Measurements from ENCODE around the gene MTA1. TPM values are rescaled to one million over a fixed set of nuclear protein-coding genes. Genes with fewer than 3 reads are reported as not detected.

Gene MTA1
- total RNA-seq, 1 donor from 2014 or later, result 111 TPM

- DNase-seq (ENCODE audit: low spot score), result no peak
Measured at GRCh38 chr14:105410642-105411016, 9.0 kb upstream of the MTA1 start.

DNA sequence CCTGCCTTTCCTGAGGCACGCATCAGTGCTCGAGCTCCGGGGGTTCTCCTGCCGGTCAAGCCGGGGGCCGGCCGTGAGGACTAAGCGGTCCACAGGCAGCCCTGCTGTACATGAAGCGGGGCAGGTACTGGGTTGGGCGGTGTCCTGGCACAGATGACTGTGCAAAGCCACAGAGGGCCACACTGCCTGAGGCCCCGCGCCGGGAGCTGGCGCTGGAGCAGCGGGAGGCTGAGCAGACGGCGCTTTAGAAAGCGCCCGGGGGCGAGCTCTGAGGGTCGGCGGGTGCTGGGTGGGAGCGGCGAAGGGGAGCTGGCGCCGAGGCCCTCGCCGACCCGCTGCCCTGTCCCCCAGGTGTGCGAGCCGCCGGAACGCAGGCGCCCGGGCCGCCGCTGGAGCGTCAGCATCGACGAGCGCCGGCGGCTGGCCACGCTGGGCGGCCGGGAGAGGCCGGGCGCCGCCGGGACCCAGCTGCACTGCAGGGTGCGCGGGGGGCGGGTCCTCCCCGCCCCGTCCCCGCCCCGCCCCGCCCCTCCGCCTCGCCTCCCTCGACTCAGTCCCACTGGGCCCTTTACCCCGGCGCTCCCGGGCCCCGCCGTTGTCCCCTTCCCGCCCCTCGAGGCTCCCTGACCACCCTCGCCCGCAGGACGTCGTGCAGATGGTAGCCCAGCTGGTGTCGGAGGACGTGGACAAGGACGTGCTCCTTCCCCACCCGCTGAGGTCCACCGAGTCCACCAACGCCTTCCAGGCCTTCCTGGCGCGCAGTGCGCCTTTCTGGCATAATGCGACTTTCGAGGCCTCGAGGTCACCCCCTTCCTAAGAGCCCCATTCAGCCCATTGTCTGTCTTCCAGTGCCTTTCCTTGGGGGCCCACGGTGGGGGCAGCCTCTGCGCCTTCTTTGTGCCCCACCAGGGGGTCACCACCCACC is 8.3 kb upstream of the MTA1 start:
- no peak for DNase-seq (ENCODE audit: low spot score)

DNA sequence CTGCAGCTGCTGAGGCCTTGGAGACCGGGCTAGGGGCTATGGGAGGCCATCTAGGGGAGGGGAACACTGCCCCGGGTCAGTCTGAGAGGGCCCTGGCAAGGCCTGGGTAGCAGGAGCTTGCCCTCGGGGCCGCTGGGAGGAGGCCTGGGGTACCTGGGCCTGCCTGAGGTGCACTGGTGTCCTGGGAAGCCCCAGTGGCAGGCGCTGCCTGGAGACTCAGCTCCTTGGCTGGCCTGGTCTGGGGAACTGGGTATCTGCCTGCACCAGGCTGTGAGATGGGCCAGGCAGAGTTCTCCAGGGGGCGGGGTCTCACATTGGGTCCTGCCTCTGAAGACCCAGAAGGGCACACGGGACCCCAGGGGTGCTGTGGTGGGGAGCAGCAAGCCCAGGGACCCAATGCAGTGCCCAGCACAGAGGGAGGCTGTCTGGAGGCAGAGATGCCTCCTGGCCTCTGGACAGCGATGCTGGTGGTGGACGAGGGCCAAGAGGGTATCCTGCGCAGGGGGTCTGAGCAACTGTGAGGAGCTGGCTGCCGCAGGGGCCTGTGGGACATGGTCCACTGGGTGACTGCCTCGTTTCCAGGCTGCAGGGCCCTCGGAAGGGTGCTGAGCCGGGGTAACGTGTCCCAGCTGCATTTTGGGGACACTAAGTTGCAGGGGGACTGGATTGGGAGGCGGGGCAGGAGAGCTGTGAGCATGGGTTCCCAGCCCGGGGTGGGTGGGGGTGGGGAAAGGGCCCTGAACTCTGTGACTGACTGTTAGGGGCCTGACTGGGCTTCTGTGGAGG is 7.4 kb upstream of the MTA1 start:
- DNase-seq (ENCODE audit: low spot score), result no peak

DNA sequence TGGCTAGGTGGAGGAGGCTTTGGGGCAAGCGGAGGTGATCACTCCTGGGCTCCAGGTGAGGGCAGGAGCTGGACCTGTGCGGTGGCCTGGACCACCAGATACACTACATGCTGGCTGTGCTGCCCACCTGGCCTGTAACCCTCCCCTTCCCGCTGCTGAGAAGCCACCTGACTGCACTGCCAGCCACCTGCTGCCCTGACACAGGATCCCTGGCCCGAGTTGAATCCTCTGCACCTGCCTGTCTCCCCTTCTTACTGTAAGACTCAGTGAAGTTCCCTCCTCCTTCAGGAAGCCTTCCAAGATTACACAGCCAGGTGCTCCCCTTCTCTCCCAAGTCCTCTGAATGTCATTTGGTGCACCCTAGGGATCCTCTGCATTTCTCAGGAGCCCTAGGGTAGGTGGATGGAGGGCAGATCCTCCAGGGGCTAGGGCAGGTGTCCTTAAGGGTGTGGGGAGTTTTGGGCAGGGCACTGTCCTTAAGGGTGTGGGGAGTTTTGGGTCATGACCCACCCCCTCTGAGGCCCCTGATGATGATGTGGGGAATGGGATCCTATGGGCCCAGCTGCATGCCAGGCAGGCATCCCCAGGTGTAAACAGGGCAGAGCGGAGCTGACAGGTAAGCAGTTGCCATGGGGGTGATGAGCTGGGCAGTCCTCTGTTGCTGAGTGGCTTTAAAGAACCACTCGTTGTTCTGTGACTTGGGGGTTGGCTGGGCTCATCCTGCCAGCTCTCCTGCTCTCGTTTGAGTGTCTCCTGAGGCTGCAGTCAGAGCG is 6.7 kb upstream of the MTA1 start:
- no peak for DNase-seq (ENCODE audit: low spot score)

DNA sequence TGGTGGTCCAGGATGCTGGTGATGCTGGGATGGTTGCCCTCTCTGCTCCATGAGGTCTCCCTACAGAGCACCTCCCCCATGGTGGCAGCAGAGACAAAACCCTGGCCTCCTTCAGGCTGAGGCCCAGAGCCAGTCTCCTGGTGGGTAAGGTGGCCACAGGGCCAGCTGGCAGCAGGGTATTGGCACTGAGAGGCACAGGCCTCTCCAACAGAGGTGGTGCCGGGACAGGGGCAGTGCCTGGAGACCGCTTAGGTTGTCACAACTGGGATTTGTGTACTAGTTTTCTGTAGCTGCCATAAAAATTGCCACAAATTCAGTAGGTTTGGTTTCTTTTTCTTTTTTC is 6.1 kb upstream of the MTA1 start:
- no peak for DNase-seq (ENCODE audit: low spot score)

- peak; percentile 54 for DNase-seq (ENCODE audit: low spot score)
Measured at GRCh38 chr14:105414456-105415371, 4.9 kb upstream of the MTA1 start.

DNA sequence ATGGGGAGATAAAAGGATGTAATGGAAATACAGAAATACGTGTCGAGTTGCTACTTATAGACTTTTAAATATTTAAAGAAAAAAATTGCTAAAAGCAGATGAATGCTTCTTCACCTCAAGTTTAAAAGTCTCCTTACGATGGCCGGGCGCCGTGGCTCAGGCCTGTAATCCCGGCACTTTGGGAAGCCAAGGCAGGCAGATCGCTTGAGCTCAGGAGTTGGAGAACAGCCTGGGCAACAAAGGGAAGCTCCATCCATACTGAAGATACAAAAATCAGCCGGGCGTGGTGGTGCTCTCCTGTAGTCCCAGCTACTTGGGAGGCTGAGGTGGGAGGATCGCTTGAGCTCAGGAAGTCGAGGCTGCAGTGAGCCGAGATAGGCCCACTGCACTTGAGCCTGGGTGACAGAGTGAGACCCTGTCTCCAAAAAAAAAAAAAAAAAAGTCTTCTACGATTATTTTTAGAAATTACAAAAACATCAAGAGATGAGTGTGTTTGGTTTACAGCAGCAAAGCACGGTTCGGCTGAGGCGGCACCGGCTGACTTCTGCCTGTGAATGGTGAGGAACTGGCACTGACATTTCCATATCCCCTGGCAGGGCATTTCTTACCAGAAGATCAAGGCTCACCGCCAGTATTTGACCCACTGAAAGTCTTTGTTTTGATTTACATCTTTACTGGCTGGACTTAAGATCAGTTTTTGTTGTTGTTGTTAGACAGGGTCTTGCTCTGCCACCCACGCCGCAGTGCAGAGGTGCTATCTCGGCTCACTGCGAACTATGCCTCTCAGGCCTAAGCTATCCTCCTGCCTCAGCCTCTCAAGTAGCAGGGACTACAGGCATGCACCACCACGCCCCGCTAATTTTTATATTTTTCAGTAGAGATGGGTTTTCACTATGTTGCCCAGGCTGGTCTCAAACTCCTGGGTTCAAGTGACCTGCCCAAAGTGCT is 3.9 kb upstream of the MTA1 start:
- no peak for DNase-seq (ENCODE audit: low spot score)

- DNase-seq (ENCODE audit: low spot score), result no peak
Measured at GRCh38 chr14:105416671-105417070, 3.0 kb upstream of the MTA1 start.

DNA sequence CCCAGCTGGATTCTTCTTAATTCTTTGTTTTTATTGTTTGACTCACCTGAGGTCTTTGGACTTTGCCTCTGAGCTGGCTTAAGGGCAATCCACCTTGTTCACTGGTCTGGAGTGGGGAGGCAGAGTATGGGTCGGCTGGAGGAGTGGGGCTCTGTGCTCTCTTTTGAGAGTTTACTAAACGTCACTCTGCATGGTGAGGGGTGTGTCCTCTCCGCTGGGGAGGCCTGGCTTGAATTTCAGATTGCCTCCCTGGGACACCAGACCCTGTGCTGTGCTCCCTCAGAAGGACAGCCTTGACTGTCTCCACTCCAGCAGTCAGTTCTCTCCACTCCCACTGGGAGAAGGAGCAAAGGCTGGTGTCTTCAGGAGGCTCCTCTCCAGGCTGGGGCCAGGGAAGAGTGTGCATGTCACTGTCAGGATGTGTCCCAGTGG is 1.9 kb upstream of the MTA1 start:
- DNase-seq (ENCODE audit: low spot score), result no peak

GRCh38 chr14:105418269-105419194 is 1.1 kb upstream of the MTA1 start:
- no peak for DNase-seq (ENCODE audit: low spot score)

DNA sequence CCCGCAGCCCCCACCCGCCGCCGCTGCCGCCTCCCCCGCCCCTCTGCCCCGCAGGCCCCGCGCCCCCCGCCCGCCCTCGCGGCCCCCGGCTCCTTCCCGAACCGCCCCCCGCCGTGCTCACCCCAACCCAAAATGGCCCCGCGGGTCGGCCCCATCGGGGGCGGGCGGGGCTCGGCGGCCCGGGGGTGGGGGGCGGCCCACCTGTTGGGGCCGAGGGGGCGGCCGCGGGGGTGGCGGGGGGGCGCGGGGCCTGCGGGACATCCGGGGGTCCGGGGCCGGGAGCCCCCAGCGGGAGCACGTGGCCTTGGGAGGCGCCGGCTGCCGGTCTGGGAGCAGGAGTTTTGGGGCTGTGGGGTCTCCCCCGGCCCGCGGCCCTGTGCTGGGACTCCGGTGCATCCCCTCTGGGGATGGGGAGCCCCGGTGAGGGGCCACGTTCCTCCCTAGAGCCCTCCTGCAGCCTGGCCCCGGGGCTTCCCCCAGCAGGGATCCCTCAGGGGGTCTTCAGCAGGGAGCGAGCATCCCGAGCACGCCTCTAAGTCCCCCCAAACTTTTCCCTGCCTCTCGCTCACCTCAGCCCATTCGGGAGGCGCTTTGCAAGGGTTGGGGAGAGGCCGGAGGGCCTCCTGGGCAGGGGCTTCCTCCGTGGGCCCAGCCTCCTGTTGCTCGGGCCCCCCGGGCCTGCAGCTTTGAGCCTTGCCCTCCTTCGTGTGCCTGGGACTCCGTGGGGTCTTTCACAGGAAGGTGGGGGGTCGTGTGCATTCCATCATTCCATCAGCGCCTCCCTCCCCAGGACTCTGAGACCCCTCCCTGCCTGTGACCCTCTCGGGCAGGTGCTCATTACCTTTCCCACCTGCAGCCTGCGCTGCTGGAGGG is 710 bp downstream of the MTA1 start:
- DNase-seq (ENCODE audit: low spot score), result no peak

DNA sequence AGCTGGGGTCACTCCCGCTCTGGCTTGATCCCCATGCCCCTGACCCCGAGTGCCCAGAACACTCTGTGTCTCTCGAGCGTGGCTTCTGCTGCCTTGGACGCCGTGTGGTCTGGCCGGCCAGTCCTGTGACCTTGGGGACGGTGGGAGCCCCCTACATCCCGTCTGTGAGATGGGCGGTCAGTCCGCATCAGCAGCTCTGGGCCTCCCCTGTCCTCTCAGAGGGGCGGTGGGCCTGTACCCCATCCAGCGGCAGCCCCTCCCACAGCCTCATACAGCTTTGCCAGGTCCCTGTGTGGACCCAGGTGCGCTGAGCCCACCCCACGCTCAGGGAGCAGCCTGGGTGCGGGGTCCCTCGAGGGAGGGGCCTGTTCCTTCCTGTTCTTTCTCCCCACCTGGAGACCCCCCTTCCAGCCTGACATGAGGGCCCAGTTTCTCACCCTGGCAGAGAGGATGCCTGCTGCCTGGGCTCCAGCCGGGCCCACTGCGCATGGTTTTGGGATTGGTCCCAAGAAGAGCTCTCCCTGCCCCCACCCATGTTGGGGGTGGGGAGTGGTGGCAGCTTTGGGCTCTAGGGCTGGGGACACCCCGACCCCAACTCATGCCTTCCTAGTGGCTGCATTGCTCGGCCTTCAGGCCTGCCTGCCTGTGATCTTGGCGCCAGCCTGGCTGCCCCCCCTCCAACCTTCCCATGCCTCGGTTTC is 1.5 kb downstream of the MTA1 start:
- DNase-seq (ENCODE audit: low spot score), result no peak

DNA sequence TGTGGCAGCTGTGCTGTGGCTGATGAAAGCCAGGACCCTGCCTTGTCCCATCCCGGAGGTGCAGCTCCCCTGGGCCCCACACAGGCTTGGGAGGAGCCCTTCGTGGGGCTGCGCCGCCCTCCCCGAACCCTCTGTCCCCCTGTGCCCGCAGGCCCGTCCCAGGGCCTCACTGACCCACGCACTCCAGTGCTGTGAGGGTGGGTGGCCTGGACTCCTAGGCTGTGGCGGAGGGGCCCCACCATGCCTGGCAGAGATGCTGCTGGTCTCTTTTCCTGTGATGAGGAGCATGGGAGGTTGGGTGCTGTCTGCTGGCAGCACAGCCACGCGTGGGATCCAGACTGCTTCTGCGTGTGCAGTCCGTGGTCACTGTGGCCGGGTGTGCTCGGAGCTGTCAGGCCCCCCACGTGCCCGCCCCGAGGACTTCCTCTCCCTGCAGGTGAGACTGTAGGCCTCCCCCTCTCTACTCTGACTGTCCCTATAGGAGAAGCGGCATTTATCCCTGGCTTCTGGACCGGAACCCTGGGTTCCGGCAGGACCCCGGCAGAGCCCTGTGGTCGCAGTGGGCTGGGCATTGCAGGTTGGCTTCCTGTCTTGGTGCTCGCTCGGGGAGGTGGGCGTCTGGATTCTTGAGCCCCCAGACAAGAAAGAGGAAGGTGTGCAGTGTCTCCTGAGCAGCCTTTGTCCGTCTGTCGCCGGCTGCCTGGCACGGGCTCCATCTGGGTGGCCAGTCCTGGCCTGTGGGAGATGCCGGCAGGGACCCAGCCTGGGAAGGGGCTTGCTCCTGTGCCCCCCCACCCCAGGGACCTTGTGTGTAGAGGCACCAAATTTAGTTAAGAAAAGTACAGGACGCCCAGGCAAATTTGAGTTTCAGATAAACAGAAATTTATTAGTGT is 2.3 kb downstream of the MTA1 start:
- no peak for DNase-seq (ENCODE audit: low spot score)

GRCh38 chr14:105422695-105423487 is 3.3 kb downstream of the MTA1 start:
- DNase-seq (ENCODE audit: low spot score), result no peak

- DNase-seq (ENCODE audit: low spot score), result no peak
Measured at GRCh38 chr14:105423488-105424195, 4.0 kb downstream of the MTA1 start.
